UCSD-AML1 (cell line): ENCODE measurements around the gene GTSE1.
"Not testable (repeated sequence)": the region's sequence is repeated elsewhere in the genome, so short reads cannot be mapped to it uniquely, and the experiment has no call there.

Experiments
- DNase-seq: peaks from one replicate; lab custom pipeline; 2025; ENCODE audit not compliant: unreplicated experiment; lab: John Stamatoyannopoulos, UW

Gene GTSE1

DNA sequence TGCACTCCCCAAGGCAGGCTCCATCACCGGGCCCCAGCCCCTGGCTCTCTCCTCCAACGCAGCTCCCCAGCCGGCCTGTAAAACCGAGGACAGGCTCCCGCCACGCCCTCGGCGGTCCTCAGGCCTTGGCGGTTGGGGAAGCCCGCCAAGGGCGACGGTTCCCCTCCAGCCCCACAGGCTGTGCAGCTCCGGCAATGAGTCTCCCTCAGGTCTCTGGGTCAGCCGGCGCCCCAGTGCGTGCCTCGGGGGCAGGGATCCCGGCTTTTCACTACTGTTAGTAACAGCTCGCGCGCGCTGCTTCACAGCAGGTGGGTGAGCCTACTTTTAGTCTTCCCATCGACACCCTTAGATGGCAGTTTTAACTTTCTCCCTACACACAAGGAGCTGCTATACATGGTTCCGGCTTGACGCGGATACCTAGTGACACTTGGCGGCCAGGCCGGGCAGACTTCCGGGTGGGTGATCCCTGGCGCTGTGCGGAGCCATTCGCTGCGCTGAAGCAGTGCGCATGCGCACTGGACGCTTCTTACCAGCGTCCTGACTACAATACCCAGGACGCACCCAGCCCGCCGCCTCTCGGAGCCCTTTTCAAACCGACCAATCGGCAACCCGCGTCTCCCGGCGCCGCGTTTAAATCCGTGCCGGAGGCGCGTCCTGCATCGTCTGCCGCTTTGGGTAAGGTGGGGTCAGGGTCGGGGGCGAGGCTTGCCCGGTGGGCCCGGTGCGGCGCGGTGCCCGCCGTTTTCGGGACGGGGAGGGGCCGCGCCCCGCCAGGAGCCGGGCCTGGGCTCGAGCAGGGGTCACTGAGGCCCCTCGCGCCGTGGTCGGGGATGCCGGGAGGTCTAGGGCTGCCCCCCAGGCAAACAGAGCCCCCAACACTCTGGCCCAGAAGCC is at the start of gene GTSE1:
Gene GTSE1, plus strand, starts transcription at position 614 of the 894 bp plus-strand sequence. CDS start 531 bp downstream, outside the sequence.
- peak; percentile 98 for DNase-seq

DNA sequence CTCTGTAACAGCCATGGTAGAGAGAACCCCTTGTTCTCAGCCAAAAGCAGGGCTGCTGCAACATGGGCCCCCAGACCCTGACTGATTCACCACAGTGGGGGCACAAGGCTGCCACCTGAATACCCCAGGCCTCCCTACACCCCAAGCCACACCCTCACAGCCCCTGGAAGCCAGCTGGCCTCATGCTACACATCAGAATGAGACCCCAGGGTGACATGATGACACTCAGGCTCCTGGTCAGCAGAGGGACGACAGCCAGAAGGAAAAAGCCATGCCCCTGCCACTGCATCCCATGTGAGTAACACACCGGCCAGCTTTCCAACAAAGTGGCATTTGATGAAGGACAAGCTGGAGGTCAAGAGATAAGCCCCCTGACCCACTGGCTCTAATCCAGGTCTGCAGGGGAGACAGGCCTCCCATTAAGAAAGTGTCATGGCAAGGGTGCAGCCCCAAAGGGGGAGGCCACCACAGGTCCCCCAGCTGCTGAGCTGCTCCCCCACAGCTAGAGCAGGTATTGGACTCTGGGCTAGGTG is 49.2 kb upstream of the GTSE1 start:
- no peak for DNase-seq

- peak; percentile 95 for DNase-seq
Observed at GRCh38 chr22:46250035-46250782, 46.5 kb upstream of the GTSE1 start, which contains the start of gene CDPF1. TSS of gene CDPF1 (minus strand) at chr22:46250293. CDS start at chr22:46248284, 2,009 bp downstream.

DNA sequence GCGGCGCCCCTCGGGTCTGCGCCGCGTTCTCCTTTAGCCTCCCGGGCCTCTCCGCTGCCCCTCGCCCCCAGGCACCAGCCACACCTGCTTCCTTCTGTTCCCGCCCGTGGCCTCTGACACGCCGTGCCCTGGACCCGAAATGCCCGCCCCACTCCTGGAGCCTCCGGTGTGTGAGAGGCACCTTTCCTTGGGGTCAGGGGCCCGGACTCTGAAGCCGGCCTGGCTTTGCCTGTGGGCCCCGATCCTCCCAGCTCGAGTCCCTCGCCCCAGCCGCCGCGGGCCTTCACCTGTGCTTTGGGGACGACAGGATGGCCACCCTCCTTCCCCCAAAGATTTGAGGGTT is 45.9 kb upstream of the GTSE1 start:
- DNase-seq = no peak

- no peak for DNase-seq
Observed at GRCh38 chr22:46251266-46251665, 45.4 kb upstream of the GTSE1 start.

DNA sequence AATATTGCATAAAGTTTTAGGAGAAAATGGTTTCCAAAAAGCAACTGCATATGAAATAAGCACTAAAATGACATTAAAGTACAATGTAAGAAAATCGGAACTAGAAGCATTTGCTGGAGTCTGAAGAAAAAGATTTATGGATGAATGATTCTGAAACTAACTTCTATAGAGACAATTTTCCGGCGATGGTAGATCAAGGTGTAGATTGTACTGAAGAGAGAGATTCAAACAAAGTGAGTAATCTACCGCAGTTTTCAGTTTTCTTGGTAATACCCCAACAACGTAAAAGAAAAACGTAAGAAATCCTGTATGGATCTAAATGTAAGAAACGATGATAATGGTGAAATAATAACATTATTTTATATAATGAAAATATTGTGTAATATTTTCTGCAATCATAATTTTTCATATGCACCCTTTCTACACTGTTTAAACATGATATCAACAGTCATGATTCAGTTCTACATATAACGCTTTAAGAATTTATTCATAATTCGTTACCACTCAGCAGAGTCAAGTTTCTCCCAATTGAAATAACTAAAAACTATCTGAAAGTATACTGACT is 44.8 kb upstream of the GTSE1 start:
- DNase-seq = no peak

DNA sequence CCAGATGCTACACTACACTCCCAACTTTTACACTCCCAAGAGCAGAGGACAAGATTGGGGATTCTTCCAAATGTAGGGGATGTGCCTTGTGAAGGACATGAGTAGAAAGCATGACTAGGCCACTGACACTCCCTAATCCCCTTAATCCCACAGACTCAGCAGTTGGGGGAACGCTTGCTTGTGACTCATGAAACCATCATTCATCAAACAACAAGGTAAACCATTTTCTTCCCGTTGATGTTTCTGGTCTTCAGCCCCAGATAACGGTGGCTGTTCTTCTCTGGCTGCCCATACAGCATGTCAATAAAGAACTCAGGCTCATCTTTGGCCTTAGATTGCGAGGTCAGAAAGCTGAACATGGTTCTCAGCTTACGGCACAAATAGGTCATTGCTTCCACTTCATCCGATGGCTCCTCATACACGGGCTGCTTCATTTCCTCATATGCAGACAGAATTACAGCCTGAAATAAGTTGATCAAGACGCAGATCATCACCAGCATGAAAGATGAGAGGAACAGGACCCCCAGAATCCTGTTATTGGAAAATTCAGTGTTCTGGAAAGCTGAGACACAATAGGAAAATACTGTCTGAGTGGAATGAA is 40.2 kb upstream of the GTSE1 start:
- DNase-seq = no peak

DNA sequence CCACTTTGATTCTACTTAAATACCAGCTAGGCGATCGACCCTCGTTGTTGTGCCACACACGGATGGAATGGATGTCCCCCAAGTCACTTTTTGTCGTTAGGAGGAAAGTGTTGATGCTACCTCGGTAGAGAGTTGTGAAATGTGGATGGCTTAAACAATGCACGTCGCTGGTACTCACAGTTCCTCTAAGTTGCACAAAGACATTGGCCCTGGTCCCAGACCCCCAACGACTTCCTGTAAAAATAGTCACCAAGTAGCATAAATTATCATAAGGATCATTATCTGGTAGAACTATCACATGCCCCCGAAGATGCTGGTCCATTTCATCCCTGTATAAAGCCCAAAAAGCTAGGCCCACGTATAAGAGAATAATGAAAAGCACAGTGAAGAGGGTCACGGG is 37.3 kb upstream of the GTSE1 start:
- DNase-seq = no peak

- no peak for DNase-seq
Observed at GRCh38 chr22:46260038-46260437, 36.6 kb upstream of the GTSE1 start.

DNA sequence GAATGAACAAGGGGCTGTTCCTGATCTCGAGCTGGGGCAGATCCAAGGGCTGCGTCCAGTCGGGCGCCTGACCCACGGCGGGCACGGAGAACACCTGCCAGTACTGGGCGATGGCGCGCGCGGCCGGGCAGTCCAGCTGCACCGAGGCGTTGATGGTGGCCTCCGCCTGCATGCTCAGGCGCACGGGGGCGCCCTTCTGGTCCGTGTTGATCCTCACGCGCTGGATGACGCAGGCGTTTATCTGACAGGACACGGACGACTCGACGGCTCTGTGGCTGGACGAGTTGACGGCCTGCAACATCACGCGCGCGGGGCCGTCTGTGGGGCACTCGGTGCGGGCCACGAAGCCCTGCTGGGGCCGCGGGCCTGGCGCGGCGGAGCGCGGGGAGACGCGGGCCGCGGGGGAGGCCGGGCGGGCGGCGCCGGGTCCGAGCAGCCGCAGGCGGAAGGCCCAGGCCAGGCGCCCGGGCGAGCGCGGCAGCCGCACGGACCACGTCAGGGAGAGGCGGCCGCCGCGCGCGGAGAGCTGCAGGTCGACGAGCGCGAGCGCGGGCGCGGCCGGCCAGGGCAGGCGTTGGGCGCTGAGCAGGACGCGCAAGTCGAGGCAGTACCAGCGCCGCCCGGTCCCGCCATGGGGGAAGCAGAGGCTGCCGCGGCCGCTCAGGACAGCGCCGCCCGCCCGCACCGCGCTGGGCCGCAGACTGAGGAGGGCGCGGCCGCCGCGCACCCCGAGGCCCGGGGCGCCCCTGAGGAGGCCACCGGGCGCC is 34.0 kb upstream of the GTSE1 start:
- DNase-seq = no peak

GRCh38 chr22:46263216-46263590 is 33.5 kb upstream of the GTSE1 start, which contains the start of gene PKDREJ:
TSS of gene PKDREJ (minus strand) at chr22:46263343. CDS start at chr22:46263322, 21 bp downstream.
- DNase-seq = no peak

GRCh38 chr22:46264520-46264919 is 32.1 kb upstream of the GTSE1 start:
- DNase-seq = not testable (repeated sequence)

- DNase-seq = not testable (repeated sequence)
Observed at GRCh38 chr22:46265627-46266026, 31.0 kb upstream of the GTSE1 start.

- DNase-seq = peak; percentile 85
Observed at GRCh38 chr22:46267431-46268279, 29.0 kb upstream of the GTSE1 start, which contains the start of gene TTC38. TSS of gene TTC38 (plus strand) at chr22:46268008. CDS start at chr22:46268040, 32 bp downstream.

GRCh38 chr22:46269564-46269963 is 27.1 kb upstream of the GTSE1 start:
- no peak for DNase-seq

GRCh38 chr22:46272196-46272595 is 24.5 kb upstream of the GTSE1 start:
- DNase-seq = no peak

DNA sequence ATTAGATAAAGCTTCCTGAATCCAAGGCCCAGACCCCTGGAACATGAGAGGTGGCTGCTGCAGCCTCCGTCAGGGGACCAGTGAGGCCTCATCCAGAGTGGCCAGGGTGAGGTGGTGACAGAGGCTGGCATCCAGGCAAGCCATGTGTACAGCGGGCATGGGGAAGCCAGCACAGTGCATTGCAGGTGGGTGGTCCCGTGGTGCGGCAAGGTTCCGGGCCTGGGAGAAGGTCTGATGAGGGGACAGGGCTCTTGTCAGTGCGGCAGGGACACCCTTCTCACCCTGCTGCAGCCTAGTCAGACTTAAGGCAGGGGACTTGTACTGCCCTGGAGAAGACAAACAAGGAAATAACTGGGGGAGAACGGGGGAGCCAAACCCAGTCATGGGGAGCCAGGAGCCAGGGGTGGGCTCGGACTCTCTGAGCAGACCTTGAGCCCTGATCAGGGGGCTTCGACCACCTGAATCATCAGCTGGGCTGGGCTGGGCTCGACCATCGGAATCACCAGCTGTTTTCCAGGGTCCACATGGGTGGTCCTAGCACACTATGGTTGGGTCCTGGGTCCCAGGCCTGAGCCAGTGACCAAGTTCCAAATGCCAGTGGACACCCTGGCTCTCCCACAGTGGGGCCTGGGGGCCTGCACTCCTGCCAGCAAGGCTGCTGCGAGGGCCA is 23.8 kb upstream of the GTSE1 start:
- DNase-seq = no peak

DNA sequence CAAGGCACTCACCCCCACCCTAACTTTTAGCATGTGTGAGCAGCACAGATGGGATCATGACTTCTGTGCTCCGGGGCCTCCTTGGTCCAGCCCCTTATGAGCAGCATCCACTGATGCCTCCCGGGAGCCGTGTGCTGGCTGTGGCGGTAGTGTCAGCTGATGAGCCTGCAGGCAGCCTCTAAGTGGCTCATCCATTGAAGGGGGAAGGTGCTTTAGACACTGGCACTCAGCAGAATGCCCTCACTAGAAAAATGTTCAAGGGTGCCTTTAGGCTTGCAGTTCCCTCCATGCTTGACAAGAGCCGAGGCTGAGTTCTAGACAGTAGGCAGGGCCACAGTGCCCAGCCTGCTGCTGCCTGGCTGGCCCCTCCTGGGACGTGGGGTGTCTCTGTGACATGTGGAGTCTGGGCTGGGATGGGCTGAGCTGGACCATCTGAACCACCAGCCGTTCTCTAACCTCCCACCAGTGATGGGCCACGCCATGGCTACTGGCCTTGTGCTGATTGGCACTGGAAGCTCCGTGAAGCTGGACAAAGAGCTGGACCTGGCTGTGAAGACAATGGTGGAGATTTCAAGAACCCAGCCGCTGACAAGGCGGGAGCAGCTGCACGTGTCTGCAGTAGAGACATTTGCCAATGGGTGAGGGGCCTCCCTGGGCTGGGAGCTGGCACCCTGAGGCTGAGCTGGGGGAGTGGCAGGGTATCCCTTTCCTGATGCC is 23.1 kb upstream of the GTSE1 start:
- no peak for DNase-seq
